IPS-20b (cell line): Measurements from ENCODE around the gene TPST2.

ENCODE experiments used
- H3K27ac ChIP-seq: one replicate; pipeline ENCODE4 v1.5.1; 2013; ENCODE audit warnings: low read length
- H3K27me3 ChIP-seq: 2 replicates; pipeline ENCODE4 v1.6.1; 2013; ENCODE audit warnings: mild to moderate bottlenecking, low read length, inconsistent platforms; ENCODE audit not compliant: insufficient read depth
- H3K36me3 ChIP-seq: 2 replicates; pipeline ENCODE4 v1.6.1; 2013; ENCODE audit warnings: low read depth, mild to moderate bottlenecking, inconsistent platforms, low read length, moderate library complexity; ENCODE audit not compliant: insufficient read depth
- H3K4me1 ChIP-seq: 2 replicates; pipeline ENCODE4 v1.6.1; 2013; ENCODE audit warnings: mild to moderate bottlenecking, control low read depth, inconsistent platforms, low read length, moderate library complexity; ENCODE audit not compliant: insufficient read depth
- H3K4me3 ChIP-seq: 2 replicates; pipeline ENCODE4 v1.5.1; 2013; ENCODE audit warnings: mild to moderate bottlenecking, low read length, inconsistent platforms
- H3K9ac ChIP-seq: 2 replicates; pipeline ENCODE4 v1.6.1; 2013; ENCODE audit warnings: low read depth, mild to moderate bottlenecking, inconsistent platforms, low read length, moderate library complexity
- H3K9me3 ChIP-seq: 2 replicates; pipeline ENCODE4 v1.6.1; 2013; ENCODE audit warnings: mild to moderate bottlenecking, low read depth, low read length, inconsistent platforms; ENCODE audit not compliant: insufficient read depth

TPST2 gene

GRCh38 chr22:26502688-26503561 lies 87.0 kb downstream of the TPST2 start:
- Histone ChIP-seq H3K27ac (no peak overlapping the region), H3K4me3 (no peak overlapping the region), H3K9ac (peak overlapping the region; percentile 19; the same call in 1 of the 2 replicates), H3K36me3 (peaks cover 95% of the 10 kb centered on the region), H3K9me3 (no peaks in the 10 kb centered on the region), H3K27me3 (no peaks in the 10 kb centered on the region), H3K4me1 (peaks cover 3% of the 10 kb centered on the region; the same call in 1 of the 2 replicates)

- peaks cover 92% of the 10 kb centered on the region for H3K36me3 ChIP-seq
- H3K27me3 ChIP-seq = no peaks in the 10 kb centered on the region
- no peak overlapping the region for H3K27ac ChIP-seq
- no peak overlapping the region for H3K9ac ChIP-seq
- no peaks in the 10 kb centered on the region for H3K9me3 ChIP-seq
- peaks cover 3% of the 10 kb centered on the region; the same call in 1 of the 2 replicates for H3K4me1 ChIP-seq
- H3K4me3 ChIP-seq = no peak overlapping the region
Observed at GRCh38 chr22:26501996-26502395, 87.9 kb downstream of the TPST2 start.

- Histone ChIP-seq H3K4me1 (peaks cover 3% of the 10 kb centered on the region; the same call in 1 of the 2 replicates), H3K9ac (no peak overlapping the region), H3K9me3 (no peaks in the 10 kb centered on the region), H3K4me3 (no peak overlapping the region), H3K27ac (no peak overlapping the region), H3K36me3 (peaks cover 92% of the 10 kb centered on the region), H3K27me3 (no peaks in the 10 kb centered on the region)
Observed at GRCh38 chr22:26499188-26499703, 90.7 kb downstream of the TPST2 start.

GRCh38 chr22:26496456-26496855 lies 93.5 kb downstream of the TPST2 start:
- no peak overlapping the region for H3K9ac ChIP-seq

GRCh38 chr22:26494506-26494905 lies 95.4 kb downstream of the TPST2 start:
- Histone ChIP-seq H3K9me3 (no peaks in the 10 kb centered on the region), H3K4me3 (no peak overlapping the region), H3K9ac (no peak overlapping the region), H3K27ac (no peak overlapping the region), H3K4me1 (no peaks in the 10 kb centered on the region), H3K27me3 (no peaks in the 10 kb centered on the region), H3K36me3 (peaks cover 95% of the 10 kb centered on the region)

More at GRCh38 chr22:26496456-26496855, 93.5 kb downstream of the TPST2 start:
- Histone ChIP-seq H3K27ac (no peak overlapping the region), H3K9me3 (no peaks in the 10 kb centered on the region), H3K36me3 (peaks cover 93% of the 10 kb centered on the region), H3K4me3 (no peak overlapping the region), H3K27me3 (no peaks in the 10 kb centered on the region), H3K4me1 (no peaks in the 10 kb centered on the region)

- no peaks in the 10 kb centered on the region for H3K27me3 ChIP-seq
- H3K27ac ChIP-seq = no peak overlapping the region
- no peaks in the 10 kb centered on the region for H3K9me3 ChIP-seq
- H3K4me1 ChIP-seq = no peaks in the 10 kb centered on the region
- no peak overlapping the region for H3K4me3 ChIP-seq
- no peak overlapping the region for H3K9ac ChIP-seq
- H3K36me3 ChIP-seq = peaks cover 99% of the 10 kb centered on the region
Observed at GRCh38 chr22:26492220-26492619, 97.7 kb downstream of the TPST2 start.

- Histone ChIP-seq H3K36me3 (peaks cover 88% of the 10 kb centered on the region), H3K27me3 (no peaks in the 10 kb centered on the region), H3K9me3 (no peaks in the 10 kb centered on the region), H3K9ac (no peak overlapping the region), H3K4me1 (no peaks in the 10 kb centered on the region), H3K27ac (no peak overlapping the region), H3K4me3 (no peak overlapping the region)
Observed at GRCh38 chr22:26489447-26490036, 100.4 kb downstream of the TPST2 start.

GRCh38 chr22:26487996-26488395 lies 101.9 kb downstream of the TPST2 start:
- H3K27ac ChIP-seq = no peak overlapping the region
- H3K4me3 ChIP-seq = no peak overlapping the region
- H3K4me1 ChIP-seq = no peaks in the 10 kb centered on the region; the same call in 1 of the 2 replicates
- no peaks in the 10 kb centered on the region for H3K27me3 ChIP-seq
- peaks cover 73% of the 10 kb centered on the region for H3K36me3 ChIP-seq
- H3K9ac ChIP-seq = no peak overlapping the region
- H3K9me3 ChIP-seq = no peaks in the 10 kb centered on the region

- Histone ChIP-seq H3K27me3 (no peaks in the 10 kb centered on the region), H3K36me3 (peaks cover 62% of the 10 kb centered on the region), H3K9ac (no peak overlapping the region), H3K4me3 (no peak overlapping the region), H3K27ac (no peak overlapping the region), H3K9me3 (no peaks in the 10 kb centered on the region), H3K4me1 (peaks cover 6% of the 10 kb centered on the region; the same call in 1 of the 2 replicates)
Observed at GRCh38 chr22:26486394-26486793, 103.5 kb downstream of the TPST2 start.

- Histone ChIP-seq H3K4me3 (no peak overlapping the region), H3K4me1 (peaks cover 6% of the 10 kb centered on the region; the same call in 1 of the 2 replicates), H3K27me3 (no peaks in the 10 kb centered on the region), H3K27ac (no peak overlapping the region), H3K9me3 (no peaks in the 10 kb centered on the region), H3K9ac (no peak overlapping the region), H3K36me3 (peaks cover 62% of the 10 kb centered on the region)
Observed at GRCh38 chr22:26485806-26486390, 104.0 kb downstream of the TPST2 start.

- Histone ChIP-seq H3K4me3 (peak overlapping the region; percentile 99; the same call in 1 of the 2 replicates), H3K36me3 (peaks cover 60% of the 10 kb centered on the region), H3K9ac (no peak overlapping the region), H3K9me3 (no peaks in the 10 kb centered on the region), H3K4me1 (peaks cover 6% of the 10 kb centered on the region; the same call in 1 of the 2 replicates), H3K27ac (no peak overlapping the region), H3K27me3 (no peaks in the 10 kb centered on the region)
Observed at GRCh38 chr22:26485013-26485412, 104.9 kb downstream of the TPST2 start.
